CD8-positive, alpha-beta memory T cell (primary cell): Measurements from ENCODE around the gene MYH15. TPM values are rescaled to one million over a fixed set of nuclear protein-coding genes. Genes with fewer than 3 reads are reported as not detected.

Source experiments
- CTCF ChIA-PET: fragments of 350-600 bp; sonication (Branson Sonifier 250); formaldehyde crosslinking; loops from one replicate; lab custom pipeline; 2021; ENCODE audit warnings: antibody characterized with exemption; lab: Charles Lee
- POLR2A ChIA-PET: fragments of 350-600 bp; sonication (Branson Sonifier 250); formaldehyde crosslinking; loops from one replicate; lab custom pipeline; 2021; ENCODE audit warnings: antibody characterized with exemption; lab: Charles Lee
- DNase-seq, 5 donors: peaks; one replicate each; pipeline versions ENCODE4 v3.0.0 to v3.0.0-alpha.2; 2020 to 2022; ENCODE audit warnings: mixed read lengths in 1 of 5
- H3K27ac ChIP-seq: one replicate; pipeline ENCODE4 v1.7.0; 2013; ENCODE audit warnings: low read depth, mild to moderate bottlenecking, low read length, moderate library complexity
- H3K27me3 ChIP-seq: 2 replicates; pipeline ENCODE4 v1.7.0; 2013; ENCODE audit warnings: low read length, mild to moderate bottlenecking; ENCODE audit not compliant: insufficient read depth, poor library complexity, severe bottlenecking
- H3K36me3 ChIP-seq: 2 replicates; pipeline ENCODE4 v1.7.0; 2013; ENCODE audit warnings: mild to moderate bottlenecking, low read length, moderate library complexity; ENCODE audit not compliant: insufficient read depth
- H3K4me1 ChIP-seq: 2 replicates; pipeline ENCODE4 v1.7.0; 2013; ENCODE audit warnings: mild to moderate bottlenecking, low read length, moderate library complexity; ENCODE audit not compliant: insufficient read depth
- H3K4me3 ChIP-seq: 2 replicates; pipeline ENCODE4 v1.7.0; 2013; ENCODE audit warnings: mild to moderate bottlenecking, low read length
- H3K9me3 ChIP-seq: 2 replicates; pipeline ENCODE4 v1.7.0; 2013; ENCODE audit warnings: mild to moderate bottlenecking, low read length
- H3K27ac Mint-ChIP-seq, 8 donors: one replicate each; pipeline ENCODE4 v1.8.0; 2020 to 2021; ENCODE audit warnings: mixed read lengths in 8 of 8, mild to moderate bottlenecking in 6 of 8, inconsistent platforms in 3 of 8, moderate library complexity in 3 of 8
- H3K27me3 Mint-ChIP-seq, 2 donors: one replicate each; pipeline ENCODE4 v1.8.0; 2020 to 2021; ENCODE audit warnings: mixed read lengths in 2 of 2, mild to moderate bottlenecking in 1 of 2, moderate library complexity in 1 of 2
- H3K36me3 Mint-ChIP-seq, 3 donors: one replicate each; pipeline ENCODE4 v1.8.0; 2020 to 2021; ENCODE audit warnings: mixed read lengths in 3 of 3, inconsistent platforms in 1 of 3, mild to moderate bottlenecking in 1 of 3
- H3K4me1 Mint-ChIP-seq, 3 donors: one replicate each; pipeline ENCODE4 v1.8.0; 2020 to 2021; ENCODE audit warnings: mixed read lengths in 3 of 3, inconsistent platforms in 1 of 3, mild to moderate bottlenecking in 1 of 3
- H3K4me3 Mint-ChIP-seq, 7 donors: one replicate each; pipeline ENCODE4 v1.8.0; 2020 to 2021; ENCODE audit warnings: mixed read lengths in 7 of 7, mild to moderate bottlenecking in 6 of 7, moderate library complexity in 4 of 7, inconsistent platforms in 2 of 7
- H3K9me3 Mint-ChIP-seq, 5 donors: one replicate each; pipeline ENCODE4 v1.8.0; 2020 to 2022; ENCODE audit warnings: mixed read lengths in 5 of 5, mild to moderate bottlenecking in 3 of 5, moderate library complexity in 2 of 5, inconsistent platforms in 1 of 5
- polyA plus RNA-seq: library from polyadenylated mRNA; unstranded; fragments of 300-500 nt; fragmentation: Illumina TruSeq; gene quantifications from one replicate; pipeline ENCODE4 v1.2.3, GENCODE V29; 2021
- total RNA-seq, 2 experiments: library from RNA; stranded (reverse); gene quantifications; one replicate each; pipeline ENCODE4 v1.2.3, GENCODE V29; 2021

Gene MYH15
- total and polyA plus RNA-seq, 3 experiments from 2014 or later = 0.11 to 0.18 TPM; not detected in 1

GRCh38 chr3:108432431-108432830, 78.0 kb downstream of the MYH15 start:
- POLR2A ChIA-PET = no interaction called here
- Mint-ChIP-seq H3K36me3 (peaks cover 0 to 9% (median 0%) of the 10 kb centered on the region in 3 donors), H3K27ac (no peak overlapping the region), H3K27me3 (peaks cover 0 to 1% of the 10 kb centered on the region in 2 donors), H3K4me1 (peaks cover 0 to 3% (median 2%) of the 10 kb centered on the region in 3 donors), H3K4me3 (no peak overlapping the region), H3K9me3 (peaks cover 0 to 8% (median 0%) of the 10 kb centered on the region in 5 donors)
- H3K27ac ChIP-seq = no peak overlapping the region
- no peaks in the 10 kb centered on the region for H3K36me3 ChIP-seq
- H3K27me3 ChIP-seq = no peaks in the 10 kb centered on the region
- no peaks in the 10 kb centered on the region for H3K9me3 ChIP-seq
- DNase-seq = no peak
- CTCF ChIA-PET = no interaction called here
- H3K4me1 ChIP-seq = no peaks in the 10 kb centered on the region
- no peak overlapping the region for H3K4me3 ChIP-seq

DNA sequence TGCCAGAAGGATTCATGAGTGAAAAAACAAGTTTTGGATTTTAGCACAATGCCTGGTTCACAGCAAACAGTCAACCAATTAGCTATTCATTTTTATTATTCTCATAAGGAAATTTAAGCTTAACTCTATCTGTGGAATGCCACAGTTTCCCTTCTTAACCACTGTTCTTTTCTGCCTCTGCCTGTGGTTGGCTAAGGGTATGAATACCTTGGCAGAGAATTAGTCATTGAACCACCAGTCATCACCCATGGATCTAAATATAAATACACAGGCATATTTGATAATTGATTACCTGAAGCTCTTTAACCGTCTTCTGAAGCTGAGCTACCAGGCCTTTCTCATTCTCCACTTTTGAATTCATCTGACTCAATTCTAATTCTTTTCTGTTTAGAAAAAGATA, 79.9 kb downstream of the MYH15 start:
- no peak overlapping the region for H3K27ac ChIP-seq
- ChIA-PET POLR2A (no interaction called here), CTCF (no interaction called here)
- H3K4me1 ChIP-seq = no peaks in the 10 kb centered on the region
- H3K9me3 Mint-ChIP-seq = peaks cover 0 to 8% (median 0%) of the 10 kb centered on the region in 5 donors
- H3K36me3 Mint-ChIP-seq = peaks cover 0 to 9% (median 0%) of the 10 kb centered on the region in 3 donors
- H3K4me3 Mint-ChIP-seq = no peak overlapping the region
- no peaks in the 10 kb centered on the region for H3K36me3 ChIP-seq
- no peaks in the 10 kb centered on the region for H3K9me3 ChIP-seq
- DNase-seq = no peak
- H3K27me3 ChIP-seq = no peaks in the 10 kb centered on the region
- H3K4me3 ChIP-seq = no peak overlapping the region
- peaks cover 0 to 3% (median 2%) of the 10 kb centered on the region in 3 donors for H3K4me1 Mint-ChIP-seq
- no peak overlapping the region for H3K27ac Mint-ChIP-seq
- peaks cover 0 to 1% of the 10 kb centered on the region in 2 donors for H3K27me3 Mint-ChIP-seq

DNA sequence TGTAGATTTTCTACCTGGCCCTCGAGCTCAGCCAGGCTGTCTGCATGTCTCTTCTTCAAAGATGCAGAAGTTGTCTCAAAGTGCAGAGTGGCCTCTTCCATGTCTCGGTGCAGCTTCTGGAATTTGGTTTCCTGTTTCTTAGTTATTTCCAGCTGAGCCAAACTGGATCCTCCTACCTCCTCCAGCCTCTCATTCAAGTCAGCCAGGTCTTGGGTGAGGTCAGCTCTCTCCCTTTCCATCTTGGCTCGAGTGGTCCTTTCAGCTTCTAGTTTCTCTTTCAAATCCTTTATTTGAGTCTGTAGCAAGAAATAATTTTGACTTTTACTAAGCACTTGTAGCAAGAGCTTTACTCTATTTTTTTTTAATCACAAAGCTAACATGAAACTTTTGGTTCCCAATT, 81.8 kb downstream of the MYH15 start:
- peaks cover 0 to 3% (median 2%) of the 10 kb centered on the region in 3 donors for H3K4me1 Mint-ChIP-seq
- CTCF ChIA-PET = interaction anchor here (0.6 to 1.0 kb wide), 3 partner anchors 10 to 500 kb away, joined by 3 read pairs; no protein-coding TSS in a partner anchor

DNA sequence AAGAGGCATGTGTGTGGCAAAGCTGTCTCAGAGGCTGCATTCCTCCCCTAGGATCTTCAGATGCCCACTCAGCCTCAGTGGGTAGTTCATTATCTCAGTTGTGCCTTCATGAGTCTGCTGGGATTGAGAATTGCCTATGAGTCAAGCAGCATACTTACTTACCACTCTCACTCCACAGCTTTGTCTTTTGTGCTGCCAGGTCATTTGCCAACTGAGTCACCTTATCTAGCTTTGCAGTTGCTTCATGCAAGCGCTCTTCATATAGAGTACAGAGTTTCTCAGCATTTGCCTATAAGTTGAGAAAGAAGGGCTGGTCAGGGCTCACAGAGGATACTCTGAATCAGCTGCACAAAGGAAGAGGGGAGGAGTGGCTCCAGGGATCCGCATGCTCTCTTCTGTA, 89.5 kb downstream of the MYH15 start:
- DNase-seq = no peak
- Mint-ChIP-seq H3K36me3 (peaks cover 0 to 3% (median 0%) of the 10 kb centered on the region in 3 donors), H3K4me1 (no peaks in the 10 kb centered on the region), H3K27me3 (peaks cover 2 to 15% of the 10 kb centered on the region in 2 donors), H3K4me3 (no peak overlapping the region), H3K9me3 (no peaks in the 10 kb centered on the region), H3K27ac (no peak overlapping the region)
- Histone ChIP-seq H3K27ac (no peak overlapping the region), H3K27me3 (no peaks in the 10 kb centered on the region), H3K4me3 (no peak overlapping the region), H3K36me3 (no peaks in the 10 kb centered on the region), H3K4me1 (no peaks in the 10 kb centered on the region), H3K9me3 (no peaks in the 10 kb centered on the region)
- ChIA-PET CTCF (interaction anchor here (1.0 kb wide), 1 partner anchor 14 kb away, joined by 3 read pairs; no protein-coding TSS in a partner anchor), POLR2A (no interaction called here)

More for the DNA sequence above, 81.8 kb downstream of the MYH15 start:
- Mint-ChIP-seq H3K27me3 (peaks cover 0 to 1% of the 10 kb centered on the region in 2 donors), H3K9me3 (peaks cover 0 to 8% (median 0%) of the 10 kb centered on the region in 5 donors), H3K4me3 (no peak overlapping the region), H3K36me3 (peaks cover 0 to 7% (median 0%) of the 10 kb centered on the region in 3 donors), H3K27ac (no peak overlapping the region)
- Histone ChIP-seq H3K27ac (no peak overlapping the region), H3K27me3 (no peaks in the 10 kb centered on the region), H3K36me3 (no peaks in the 10 kb centered on the region), H3K9me3 (no peaks in the 10 kb centered on the region), H3K4me1 (no peaks in the 10 kb centered on the region), H3K4me3 (no peak overlapping the region)
- POLR2A ChIA-PET = no interaction called here
- no peak for DNase-seq

DNA sequence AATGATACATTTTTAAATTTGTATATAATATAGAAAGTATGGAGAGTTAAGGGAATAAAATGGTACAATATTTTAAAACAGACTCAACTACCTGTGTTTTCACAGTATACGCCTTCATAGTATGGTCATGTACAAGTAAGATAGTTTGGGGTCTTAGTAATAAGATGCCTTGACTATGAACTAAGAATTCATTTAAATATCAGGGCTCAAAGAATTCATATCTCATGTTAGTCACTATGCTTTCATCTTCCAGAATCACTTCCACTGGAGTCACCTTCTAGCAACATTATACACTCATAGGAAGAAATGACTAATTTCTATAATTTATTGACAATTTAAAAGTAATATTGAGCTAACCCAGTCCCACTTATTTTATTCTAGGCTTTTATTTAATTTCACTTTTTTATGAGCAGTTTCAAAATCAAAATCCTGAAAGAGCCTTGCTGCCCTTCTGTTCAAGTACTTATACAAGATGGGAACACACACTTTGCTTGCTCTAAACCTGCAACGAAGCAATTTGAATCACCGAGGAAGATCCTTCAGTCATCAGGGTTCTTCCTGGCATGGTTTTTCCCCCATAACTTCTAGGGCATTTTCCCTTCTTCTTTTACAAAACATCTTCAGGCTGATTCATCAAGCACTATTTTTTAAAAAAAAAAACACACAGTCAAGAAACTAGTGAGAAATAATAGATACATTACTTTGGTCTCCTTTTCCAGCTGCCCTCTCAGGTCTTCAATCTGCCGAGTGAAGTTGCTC, 94.1 kb downstream of the MYH15 start:
- ChIA-PET CTCF (no interaction called here), POLR2A (no interaction called here)
- Histone ChIP-seq H3K27me3 (no peaks in the 10 kb centered on the region), H3K9me3 (no peaks in the 10 kb centered on the region), H3K27ac (no peak overlapping the region), H3K4me3 (no peak overlapping the region), H3K4me1 (no peaks in the 10 kb centered on the region), H3K36me3 (no peaks in the 10 kb centered on the region)
- no peak for DNase-seq
- no peaks in the 10 kb centered on the region for H3K9me3 Mint-ChIP-seq
- no peaks in the 10 kb centered on the region for H3K4me1 Mint-ChIP-seq
- H3K27ac Mint-ChIP-seq = no peak overlapping the region
- H3K4me3 Mint-ChIP-seq = no peak overlapping the region
- peaks cover 4 to 12% of the 10 kb centered on the region in 2 donors for H3K27me3 Mint-ChIP-seq
- H3K36me3 Mint-ChIP-seq = peaks cover 0 to 3% (median 0%) of the 10 kb centered on the region in 3 donors

DNA sequence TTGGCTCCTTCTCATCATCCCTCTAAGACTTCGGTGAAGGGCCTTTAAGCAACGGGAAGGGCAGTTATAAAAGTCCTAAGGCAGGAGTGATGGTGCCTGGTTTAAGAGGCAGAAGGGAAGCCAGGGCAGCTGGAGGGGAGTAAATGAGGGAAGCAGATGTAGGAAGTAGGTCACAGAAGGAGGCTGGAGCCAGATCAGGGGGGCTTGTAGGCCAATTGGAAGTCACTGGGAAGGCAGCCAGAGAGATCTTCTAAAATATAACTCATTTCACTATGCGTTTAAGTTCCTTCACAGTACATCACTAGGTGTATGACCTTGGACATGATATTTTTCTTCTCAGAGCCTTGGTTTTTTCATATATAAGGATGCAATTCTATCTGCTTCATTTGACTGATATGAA, 94.7 kb downstream of the MYH15 start:
- H3K4me1 ChIP-seq = no peaks in the 10 kb centered on the region
- Mint-ChIP-seq H3K4me1 (no peaks in the 10 kb centered on the region), H3K4me3 (no peak overlapping the region), H3K27me3 (peaks cover 4 to 12% of the 10 kb centered on the region in 2 donors), H3K9me3 (no peaks in the 10 kb centered on the region), H3K27ac (no peak overlapping the region), H3K36me3 (peaks cover 0 to 3% (median 0%) of the 10 kb centered on the region in 3 donors)
- no peak overlapping the region for H3K27ac ChIP-seq
- ChIA-PET POLR2A (no interaction called here), CTCF (no interaction called here)
- no peak overlapping the region for H3K4me3 ChIP-seq
- no peaks in the 10 kb centered on the region for H3K27me3 ChIP-seq
- no peaks in the 10 kb centered on the region for H3K36me3 ChIP-seq
- H3K9me3 ChIP-seq = no peaks in the 10 kb centered on the region
- no peak for DNase-seq

DNA sequence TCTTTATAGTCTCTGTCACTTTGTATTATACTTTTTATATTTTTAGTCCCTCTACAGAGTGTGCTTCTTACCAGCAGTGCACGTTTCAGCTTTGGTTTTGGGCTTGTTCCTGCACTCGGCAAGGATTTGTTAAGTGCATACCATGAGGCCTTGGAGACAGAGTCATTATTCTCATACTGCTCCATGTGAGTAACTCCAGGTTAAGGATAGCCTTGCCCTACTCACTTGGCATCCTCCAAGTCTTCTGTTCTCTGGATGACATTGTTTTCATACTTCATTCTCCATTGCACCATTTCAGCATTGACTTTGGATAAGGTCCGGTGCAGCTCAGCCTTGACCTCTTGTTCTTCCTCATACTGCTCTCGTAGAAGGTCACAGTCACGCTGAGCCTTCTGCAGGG, 96.4 kb downstream of the MYH15 start:
- no peaks in the 10 kb centered on the region for H3K9me3 ChIP-seq
- Mint-ChIP-seq H3K4me3 (no peak overlapping the region), H3K4me1 (no peaks in the 10 kb centered on the region), H3K9me3 (no peaks in the 10 kb centered on the region), H3K36me3 (no peaks in the 10 kb centered on the region), H3K27me3 (peaks cover 2 to 12% of the 10 kb centered on the region in 2 donors), H3K27ac (no peak overlapping the region)
- no peak overlapping the region for H3K4me3 ChIP-seq
- no peak for DNase-seq
- ChIA-PET CTCF (interaction anchor here (1.2 kb wide), 1 partner anchor 486 kb away, joined by 3 read pairs; no protein-coding TSS in a partner anchor), POLR2A (no interaction called here)
- H3K27me3 ChIP-seq = no peaks in the 10 kb centered on the region
- no peaks in the 10 kb centered on the region for H3K4me1 ChIP-seq
- no peaks in the 10 kb centered on the region for H3K36me3 ChIP-seq
- H3K27ac ChIP-seq = no peak overlapping the region

GRCh38 chr3:108412121-108412750, 98.2 kb downstream of the MYH15 start:
- Histone ChIP-seq H3K4me1 (no peaks in the 10 kb centered on the region), H3K9me3 (no peaks in the 10 kb centered on the region), H3K36me3 (no peaks in the 10 kb centered on the region), H3K27me3 (no peaks in the 10 kb centered on the region), H3K4me3 (no peak overlapping the region), H3K27ac (no peak overlapping the region)
- H3K9me3 Mint-ChIP-seq = no peaks in the 10 kb centered on the region
- peaks cover 2 to 9% of the 10 kb centered on the region in 2 donors for H3K27me3 Mint-ChIP-seq
- no peak for DNase-seq
- POLR2A ChIA-PET = no interaction called here
- H3K36me3 Mint-ChIP-seq = no peaks in the 10 kb centered on the region
- H3K4me3 Mint-ChIP-seq = no peak overlapping the region
- H3K27ac Mint-ChIP-seq = no peak overlapping the region
- CTCF ChIA-PET = no interaction called here
- no peaks in the 10 kb centered on the region for H3K4me1 Mint-ChIP-seq
